SH-SY5Y (cell line): ENCODE measurements around the gene TEX22.

Source experiments
- GATA2 ChIP-seq: IDR thresholded peaks from 2 replicates; pipeline ENCODE4 v1.6.1; 2011; ENCODE audit warnings: mild to moderate bottlenecking, low read depth, low read length
- GATA3 ChIP-seq: IDR thresholded peaks from 2 replicates; pipeline ENCODE4 v1.6.1; 2011; ENCODE audit warnings: low read depth, mild to moderate bottlenecking, low read length, moderate library complexity

DNA sequence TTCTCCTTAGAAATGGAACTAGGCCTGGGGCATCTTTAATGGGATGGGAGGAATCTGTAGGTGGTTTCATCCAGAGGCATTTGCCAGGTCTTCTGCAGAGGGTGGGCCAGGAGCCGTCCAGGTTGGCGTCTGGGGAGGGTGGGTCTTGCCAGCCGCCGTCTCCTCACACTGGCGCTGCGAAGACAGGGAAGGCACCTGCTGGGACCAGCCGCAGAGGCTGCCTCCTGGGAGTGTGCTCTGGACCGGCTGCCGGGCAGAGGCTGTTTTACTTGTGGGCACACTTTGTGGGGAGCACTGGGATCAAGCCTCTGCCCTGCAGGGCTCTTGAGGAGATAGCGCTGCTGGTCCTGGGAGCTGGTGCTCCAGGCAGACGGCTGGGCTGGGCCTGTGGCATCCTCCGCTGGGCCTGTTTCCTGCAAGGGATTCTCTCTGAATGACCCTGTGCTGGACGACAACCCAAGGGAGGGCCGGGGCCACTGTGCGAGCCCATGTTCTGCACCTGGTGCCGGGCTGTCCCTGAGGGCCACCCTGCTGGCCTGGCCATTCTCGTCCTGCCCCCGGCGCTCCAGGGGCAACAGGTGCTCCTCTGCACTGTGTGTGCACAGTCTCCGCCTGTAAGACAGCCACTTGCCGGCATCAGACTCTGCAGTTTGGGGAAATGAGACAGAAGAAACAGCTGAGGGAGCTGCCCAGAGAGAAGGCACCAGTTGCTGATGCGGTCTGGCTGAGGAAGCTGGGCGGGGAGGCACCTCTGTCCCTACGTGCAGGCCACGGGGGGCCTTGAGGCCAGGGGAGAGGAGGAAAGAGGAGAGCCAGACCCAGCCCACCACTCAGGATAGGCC, 10.0 kb upstream of the TEX22 start:
- no peak for TF ChIP-seq GATA2
- TF ChIP-seq GATA3 = no peak
